Upper lobe of left lung (tissue), 6 donors: ENCODE data around the gene PBRM1. TPM values are rescaled to one million over a fixed set of nuclear protein-coding genes. Genes with fewer than 3 reads are reported as not detected.

Experiments
- ATAC-seq, 2 donors: fragments of 200-7000 bp; cut with Tn5 transposase; one replicate each; pipeline ENCODE4 v1.9.1; 2022; ENCODE audit warnings: mild to moderate bottlenecking in 2 of 2, moderate library complexity in 2 of 2; ENCODE audit not compliant: low FRiP score in 2 of 2
- DNase-seq, 2 donors: peaks; one replicate each; pipeline ENCODE4 v3.0.0-alpha.2; 2019 to 2020
- H3K27ac ChIP-seq, 4 donors: fragments of 200-600 bp; sonication (generic); one replicate each; pipeline ENCODE4 v1.5.1; 2016 to 2019
- H3K27me3 ChIP-seq, 4 donors: fragments of 200-600 bp; sonication (generic); one replicate each; pipeline ENCODE4 v1.5.1; 2017 to 2019
- H3K36me3 ChIP-seq, 4 donors: fragments of 200-600 bp; sonication (generic); one replicate each; pipeline ENCODE4 v1.5.1; 2016 to 2019
- H3K4me1 ChIP-seq, 4 donors: fragments of 200-600 bp; sonication (generic); one replicate each; pipeline ENCODE4 v1.5.1; 2018 to 2019
- H3K4me3 ChIP-seq, 4 donors: fragments of 200-600 bp; sonication (generic); one replicate each; pipeline ENCODE4 v1.5.1; 2017 to 2019; ENCODE audit warnings: mild to moderate bottlenecking in 2 of 4, moderate library complexity in 1 of 4
- H3K9me3 ChIP-seq, 4 donors: fragments of 200-600 bp; sonication (generic); one replicate each; pipeline ENCODE4 v1.5.1; 2018 to 2019
- EP300 ChIP-seq, 4 donors: sonication (generic); formaldehyde crosslinking; IDR thresholded peaks; one replicate each; pipeline ENCODE4 v1.5.1; 2017; ENCODE audit warnings: antibody characterized with exemption in 4 of 4, control low read depth in 2 of 4
- POLR2A ChIP-seq, 4 donors: fragments of 450-650 bp; IDR thresholded peaks; one replicate each; pipeline ENCODE4 v1.5.1; 2016 to 2017; ENCODE audit warnings: antibody characterized with exemption in 4 of 4, mild to moderate bottlenecking in 2 of 4
- POLR2AphosphoS5 ChIP-seq, 2 donors: sonication (generic); formaldehyde crosslinking; IDR thresholded peaks; one replicate each; pipeline ENCODE4 v1.5.1; 2017; ENCODE audit warnings: antibody characterized with exemption in 2 of 2
- WGBS, 2 donors: methylation state at CpG; one replicate each; pipeline ENCODE4 v1.1.5; 2017 to 2018; 5-methylcytosine and 5-hydroxymethylcytosine counted together
- total RNA-seq, 6 donors: library from RNA; depleted of rRNA in 4 of 6; stranded (reverse); fragments of >200 nt in 4 of 6; gene quantifications; one replicate each; pipeline versions ENCODE4 v1.1.0 to v1.2.1, GENCODE V29; 2016 to 2021
- TF ChIP-seq, protein P1 (sequence below), 6 experiments: fragments of 450-650 bp in 4 of 6; fragments of 200-600 bp in 2 of 6; sonication (generic) in 2 of 6; IDR thresholded peaks; one replicate each; pipeline ENCODE4 v1.5.1; 2016 to 2019; ENCODE audit warnings: antibody characterized with exemption in 6 of 6
- donor health status: DM: no; HTN: no; CAD: no; lungs with moderate emphysema.
- donor health status: DM: no; HTN: yes; CAD: no; lungs with severe emphysema.

PBRM1 gene
- total RNA-seq, 6 donors from 2014 or later: 60.9 to 151 (median 81.6) TPM

DNA sequence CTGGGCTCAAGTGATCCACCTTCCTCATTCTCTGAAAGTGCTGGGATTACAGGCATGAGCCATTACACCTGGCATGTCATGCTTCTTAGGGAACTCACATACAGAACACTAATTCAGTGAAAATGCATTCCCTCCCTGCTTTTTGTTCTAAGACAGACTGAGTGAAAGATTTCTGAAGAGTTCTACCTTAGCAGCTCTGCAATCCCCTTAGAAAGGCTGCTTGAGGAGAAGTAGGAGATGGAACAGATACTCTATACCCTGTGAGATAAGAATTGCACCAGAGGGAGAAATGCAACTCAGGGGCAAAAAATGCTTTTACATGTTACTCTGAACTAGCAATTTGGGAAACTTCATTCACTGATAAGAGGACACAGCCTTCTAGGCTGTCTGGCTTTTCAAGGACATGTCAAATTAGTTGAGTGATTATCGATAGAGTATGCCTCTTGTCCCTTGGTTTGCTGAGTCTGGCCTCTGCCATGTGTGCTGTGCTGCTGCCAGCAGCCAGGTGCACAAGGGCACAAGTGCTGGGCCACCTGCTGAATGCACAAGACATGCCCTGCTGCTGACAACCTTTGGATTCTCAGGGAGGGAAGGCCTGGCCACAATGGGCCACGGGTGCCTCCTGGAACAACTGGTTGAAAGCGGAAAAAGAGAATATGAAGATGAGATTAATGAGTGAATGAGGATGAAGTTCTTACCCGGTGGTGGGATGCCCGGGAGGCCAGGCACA lies 131.5 kb downstream of the PBRM1 start:
- DNase-seq (peak in 1 of 2 donors; percentile 39), ATAC-seq (no peak)
- TF ChIP-seq POLR2A (IDR thresholded peaks at IDR 0.05): no peak
- TF ChIP-seq POLR2AphosphoS5 (IDR thresholded peaks at IDR 0.05): no peak
- TF ChIP-seq EP300 (IDR thresholded peaks at IDR 0.05): no peak
- TF ChIP-seq, protein P1, sequence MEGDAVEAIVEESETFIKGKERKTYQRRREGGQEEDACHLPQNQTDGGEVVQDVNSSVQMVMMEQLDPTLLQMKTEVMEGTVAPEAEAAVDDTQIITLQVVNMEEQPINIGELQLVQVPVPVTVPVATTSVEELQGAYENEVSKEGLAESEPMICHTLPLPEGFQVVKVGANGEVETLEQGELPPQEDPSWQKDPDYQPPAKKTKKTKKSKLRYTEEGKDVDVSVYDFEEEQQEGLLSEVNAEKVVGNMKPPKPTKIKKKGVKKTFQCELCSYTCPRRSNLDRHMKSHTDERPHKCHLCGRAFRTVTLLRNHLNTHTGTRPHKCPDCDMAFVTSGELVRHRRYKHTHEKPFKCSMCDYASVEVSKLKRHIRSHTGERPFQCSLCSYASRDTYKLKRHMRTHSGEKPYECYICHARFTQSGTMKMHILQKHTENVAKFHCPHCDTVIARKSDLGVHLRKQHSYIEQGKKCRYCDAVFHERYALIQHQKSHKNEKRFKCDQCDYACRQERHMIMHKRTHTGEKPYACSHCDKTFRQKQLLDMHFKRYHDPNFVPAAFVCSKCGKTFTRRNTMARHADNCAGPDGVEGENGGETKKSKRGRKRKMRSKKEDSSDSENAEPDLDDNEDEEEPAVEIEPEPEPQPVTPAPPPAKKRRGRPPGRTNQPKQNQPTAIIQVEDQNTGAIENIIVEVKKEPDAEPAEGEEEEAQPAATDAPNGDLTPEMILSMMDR (IDR thresholded peaks at IDR 0.05): no peak
- H3K4me3 ChIP-seq: no peak overlapping the region
- peaks cover 3 to 72% (median 54%) of the 10 kb centered on the region in 4 donors for H3K36me3 ChIP-seq
- H3K9me3 ChIP-seq: no peaks in the 10 kb centered on the region
- H3K27me3 ChIP-seq: no peaks in the 10 kb centered on the region
- H3K27ac ChIP-seq: no peak overlapping the region
- peaks cover 0 to 4% (median 2%) of the 10 kb centered on the region in 4 donors for H3K4me1 ChIP-seq
- 81 to 91% methylated on average over 5 of the region's 5 CpGs for WGBS, 2 donors

DNA sequence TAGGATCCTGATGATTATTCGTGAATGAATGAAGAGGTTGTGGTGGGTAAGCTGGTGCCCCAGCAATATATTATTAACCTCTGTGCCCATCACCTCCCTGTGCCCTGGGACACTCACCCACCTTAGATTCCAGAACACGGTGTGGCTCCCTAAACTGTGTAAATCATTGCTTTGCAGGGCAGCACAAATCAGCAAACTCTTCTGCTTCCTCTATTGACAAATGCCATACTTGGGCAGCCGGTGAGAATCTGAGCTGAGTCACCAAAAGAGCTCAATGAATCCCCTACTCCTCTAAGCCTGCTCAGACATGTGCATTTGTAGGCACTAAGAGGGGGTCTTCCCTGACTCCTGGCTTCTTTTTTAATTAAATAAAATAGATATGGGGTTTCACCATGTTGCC lies 133.6 kb downstream of the PBRM1 start:
- peak in 1 of 2 donors; percentile 64 for ATAC-seq

GRCh38 chr3:52551118-52551517 lies 134.6 kb downstream of the PBRM1 start:
- no peak for ATAC-seq
- TF ChIP-seq POLR2A (IDR thresholded peaks at IDR 0.05) (no peak), POLR2AphosphoS5 (IDR thresholded peaks at IDR 0.05) (no peak), EP300 (IDR thresholded peaks at IDR 0.05) (no peak)
- TF ChIP-seq, protein P1 (IDR thresholded peaks at IDR 0.05): no peak
- Histone ChIP-seq H3K4me1 (peaks cover 0 to 4% (median 2%) of the 10 kb centered on the region in 4 donors), H3K4me3 (no peak overlapping the region), H3K36me3 (peaks cover 11 to 81% (median 59%) of the 10 kb centered on the region in 4 donors), H3K27ac (no peak overlapping the region), H3K27me3 (no peaks in the 10 kb centered on the region), H3K9me3 (no peaks in the 10 kb centered on the region)
- DNase-seq: no peak

More for the DNA sequence above, 133.6 kb downstream of the PBRM1 start:
- Histone ChIP-seq H3K27me3 (no peaks in the 10 kb centered on the region), H3K4me3 (no peak overlapping the region), H3K4me1 (peaks cover 0 to 4% (median 2%) of the 10 kb centered on the region in 4 donors), H3K9me3 (no peaks in the 10 kb centered on the region), H3K27ac (peak overlapping the region in 2 of 4 donors; percentile 7 to 9), H3K36me3 (peaks cover 11 to 76% (median 56%) of the 10 kb centered on the region in 4 donors)
- 59 to 67% methylated on average over 3 of the region's 3 CpGs for WGBS, 2 donors
- TF ChIP-seq, protein P1 (IDR thresholded peaks at IDR 0.05): no peak
- TF ChIP-seq POLR2AphosphoS5 (IDR thresholded peaks at IDR 0.05): no peak
- TF ChIP-seq EP300 (IDR thresholded peaks at IDR 0.05): no peak
- TF ChIP-seq POLR2A (IDR thresholded peaks at IDR 0.05): no peak
- DNase-seq: no peak

DNA sequence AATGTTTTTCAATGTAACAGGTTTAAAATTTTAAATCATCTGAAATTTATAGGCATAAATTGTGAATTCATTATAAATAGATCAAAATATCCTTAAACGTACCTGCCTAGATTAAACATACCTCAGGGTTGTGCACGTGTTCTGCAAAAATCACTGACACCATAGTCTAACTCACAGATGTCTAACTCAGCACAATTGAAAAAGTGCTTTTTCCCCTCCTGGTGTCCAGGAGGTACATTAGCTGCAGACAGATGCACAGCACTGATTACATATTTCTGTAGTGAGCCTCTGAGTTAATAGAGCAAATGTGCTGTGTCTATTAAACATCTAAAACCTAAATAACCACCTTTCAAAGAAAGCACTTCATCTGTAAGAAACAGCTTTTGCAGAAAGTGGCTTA lies 138.6 kb downstream of the PBRM1 start:
- DNase-seq (no peak), ATAC-seq (no peak)
- H3K4me1 ChIP-seq: peaks cover 0 to 5% (median 0%) of the 10 kb centered on the region in 4 donors
- no peak for TF ChIP-seq EP300 (IDR thresholded peaks at IDR 0.05)
- H3K9me3 ChIP-seq: no peaks in the 10 kb centered on the region
- no peak overlapping the region for H3K4me3 ChIP-seq
- 77 to 90% methylated on average over 2 of the region's 2 CpGs for WGBS, 2 donors
- H3K36me3 ChIP-seq: peaks cover 11 to 67% (median 40%) of the 10 kb centered on the region in 4 donors
- H3K27me3 ChIP-seq: no peaks in the 10 kb centered on the region
- no peak overlapping the region for H3K27ac ChIP-seq

DNA sequence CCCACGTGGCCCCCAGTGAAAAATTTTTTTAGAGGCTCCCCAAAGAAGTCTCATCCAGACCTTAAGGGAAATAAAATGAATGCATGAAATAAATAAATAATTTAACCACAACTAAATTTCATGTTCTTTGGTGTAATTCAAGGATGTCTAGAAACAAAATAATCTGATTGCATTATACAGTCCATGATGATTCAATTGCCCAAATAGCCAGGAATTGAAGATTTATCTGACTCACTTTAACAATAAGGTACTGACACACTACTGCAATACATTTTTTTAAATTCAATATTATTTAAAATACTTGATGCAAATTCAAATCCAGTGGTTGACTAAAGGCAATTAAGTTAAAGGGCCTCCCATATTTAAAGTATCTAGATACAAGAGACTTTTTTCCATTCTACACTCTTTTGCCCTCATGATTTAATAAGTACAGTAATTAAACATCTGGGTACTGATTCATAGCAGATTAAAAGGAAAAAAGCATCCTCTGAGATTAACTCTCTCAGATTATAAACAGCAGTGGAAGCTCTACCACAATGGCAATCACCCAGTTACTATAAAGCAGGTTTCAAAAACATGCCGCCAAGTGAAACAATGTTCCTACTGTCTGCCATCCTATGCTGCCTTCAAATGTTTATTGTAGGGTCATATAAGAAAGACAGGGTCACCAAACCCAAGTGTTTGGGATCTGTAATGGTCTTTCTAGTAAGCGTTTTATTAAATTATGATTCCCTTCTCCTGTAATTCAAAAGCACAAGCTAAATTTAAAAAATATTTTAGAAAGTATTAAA lies 139.4 kb downstream of the PBRM1 start:
- 83 to 89% methylated on average over 3 of the region's 3 CpGs for WGBS, 2 donors
- Histone ChIP-seq H3K27ac (peak overlapping the region in 1 of 4 donors; percentile 53), H3K4me3 (no peak overlapping the region), H3K36me3 (peaks cover 11 to 64% (median 36%) of the 10 kb centered on the region in 4 donors), H3K9me3 (no peaks in the 10 kb centered on the region), H3K27me3 (no peaks in the 10 kb centered on the region), H3K4me1 (peaks cover 0 to 5% (median 0%) of the 10 kb centered on the region in 4 donors)
- DNase-seq: no peak
- TF ChIP-seq POLR2AphosphoS5 (IDR thresholded peaks at IDR 0.05) (no peak), POLR2A (IDR thresholded peaks at IDR 0.05) (no peak), EP300 (IDR thresholded peaks at IDR 0.05) (no peak)
- TF ChIP-seq, protein P1 (IDR thresholded peaks at IDR 0.05): no peak
- no peak for ATAC-seq
